ENCODE data around the gene NOTO.

Gene NOTO

DNA sequence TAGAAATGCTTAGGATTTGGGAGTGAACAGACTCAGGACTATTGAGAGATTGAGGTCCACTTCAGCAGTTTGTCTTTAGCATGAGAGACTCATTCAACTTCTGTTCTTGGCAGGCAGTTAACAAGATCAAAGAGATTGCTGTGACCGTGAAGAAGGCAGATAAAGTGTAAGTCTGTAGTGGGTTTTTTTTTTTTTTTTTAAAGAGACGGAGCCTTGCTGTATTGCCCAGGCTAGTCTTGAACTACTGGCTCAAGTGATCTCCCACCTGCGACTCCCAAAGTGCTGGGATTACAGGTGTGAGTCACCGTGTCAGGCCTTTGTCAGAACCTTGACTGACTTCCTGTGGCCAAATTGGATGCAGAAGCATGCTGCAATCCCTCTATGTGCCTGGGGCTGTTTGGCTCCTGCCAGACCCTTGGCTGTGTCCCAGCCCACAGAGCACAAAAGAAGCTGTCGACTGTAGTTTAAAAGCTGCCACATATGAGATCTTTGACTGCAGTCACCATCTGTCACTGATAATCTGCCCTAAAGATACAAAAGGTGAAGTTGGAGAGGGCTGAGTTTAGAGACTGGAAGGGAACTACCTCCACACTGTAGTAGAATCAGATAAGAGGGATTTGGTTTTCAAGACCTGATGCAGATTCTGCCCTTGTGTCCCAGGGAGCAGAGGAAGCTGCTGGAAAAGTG lies 41.7 kb downstream of the NOTO start:
- Histone ChIP-seq H2BK15ac (ENCODE audit: low read depth, poor library complexity, severe bottlenecking) (no peak overlapping the region), H3K27ac (ENCODE audit: low read length, poor library complexity, severe bottlenecking) (no peak overlapping the region), H3K27me3 (ENCODE audit: control insufficient read depth in 1 of 2, insufficient read depth in 1 of 2, low read length in 2 of 2) (no peaks in the 10 kb centered on the region), H2BK120ac (ENCODE audit: low read depth, low read length) (no peak overlapping the region), H3K9ac (ENCODE audit: low read length) (no peak overlapping the region), H3K79me1 (replicated peaks; ENCODE audit: low read length, poor library complexity, severe bottlenecking) (peaks cover 48% of the 10 kb centered on the region), H3K23ac (ENCODE audit: low read length in 2 of 2) (no peak overlapping the region), H3K36me3 (ENCODE audit: control insufficient read depth in 1 of 2, insufficient read depth in 2 of 2, low read depth in 1 of 2, low read length in 2 of 2) (peaks cover 37 to 89% of the 10 kb centered on the region in 2 experiments), H3K4me1 (ENCODE audit: control insufficient read depth, insufficient read depth, low read depth, low read length) (peaks cover 4% of the 10 kb centered on the region), H3K9me3 (ENCODE audit: control insufficient read depth, low read length) (no peaks in the 10 kb centered on the region), H4K8ac (ENCODE audit: low read length) (no peak overlapping the region), H3K18ac (ENCODE audit: low read depth in 1 of 2, low read length in 2 of 2) (no peak overlapping the region), H3K4ac (ENCODE audit: low read depth in 1 of 2, low read length in 2 of 2) (peak overlapping the region in 1 of 2 experiments; percentile 67), H3K14ac (ENCODE audit: low read length in 2 of 2) (no peak overlapping the region), H3K4me3 (ENCODE audit: insufficient read depth in 1 of 2, low read depth in 1 of 2, low read length in 2 of 2) (no peak overlapping the region), H2BK12ac (ENCODE audit: low read length in 2 of 2) (no peak overlapping the region), H2AFZ (ENCODE audit: low read depth, low read length) (no peak overlapping the region), H2AK5ac (ENCODE audit: low read length, severe bottlenecking) (no peak overlapping the region), H2BK5ac (ENCODE audit: low read depth, low read length, poor library complexity, severe bottlenecking) (no peak overlapping the region), H3K4me2 (ENCODE audit: low read length, poor library complexity, severe bottlenecking) (no peak overlapping the region), H4K91ac (ENCODE audit: low read length) (no peak overlapping the region)
- peak; percentile 7 for DNase-seq
- 75% methylated on average over 4 of the region's 5 CpGs for WGBS

GRCh38 chr2:73244580-73244979 lies 42.2 kb downstream of the NOTO start:
- H3K9me3 ChIP-seq (ENCODE audit: control insufficient read depth, low read length): no peaks in the 10 kb centered on the region
- H2AK5ac ChIP-seq (ENCODE audit: low read length, severe bottlenecking): no peak overlapping the region
- no peak overlapping the region for H3K9ac ChIP-seq (ENCODE audit: low read length)
- peaks cover 49% of the 10 kb centered on the region for H3K79me1 ChIP-seq (replicated peaks; ENCODE audit: low read length, poor library complexity, severe bottlenecking)
- H3K27ac ChIP-seq (ENCODE audit: low read length, poor library complexity, severe bottlenecking): no peak overlapping the region
- no peaks in the 10 kb centered on the region for H3K27me3 ChIP-seq (ENCODE audit: control insufficient read depth in 1 of 2, insufficient read depth in 1 of 2, low read length in 2 of 2)
- WGBS: 100% methylated on average over 3 of the region's 3 CpGs
- H2AFZ ChIP-seq (ENCODE audit: low read depth, low read length): no peak overlapping the region
- H3K4me1 ChIP-seq (ENCODE audit: control insufficient read depth, insufficient read depth, low read depth, low read length): peaks cover 3% of the 10 kb centered on the region
- no peak overlapping the region for H3K18ac ChIP-seq (ENCODE audit: low read depth in 1 of 2, low read length in 2 of 2)
- no peak overlapping the region for H3K4ac ChIP-seq (ENCODE audit: low read depth in 1 of 2, low read length in 2 of 2)
- H3K4me2 ChIP-seq (ENCODE audit: low read length, poor library complexity, severe bottlenecking): no peak overlapping the region
- H4K8ac ChIP-seq (ENCODE audit: low read length): no peak overlapping the region
- no peak overlapping the region for H3K23ac ChIP-seq (ENCODE audit: low read length in 2 of 2)
- no peak overlapping the region for H2BK5ac ChIP-seq (ENCODE audit: low read depth, low read length, poor library complexity, severe bottlenecking)
- no peak overlapping the region for H2BK15ac ChIP-seq (ENCODE audit: low read depth, poor library complexity, severe bottlenecking)
- no peak overlapping the region for H2BK120ac ChIP-seq (ENCODE audit: low read depth, low read length)
- peaks cover 37 to 93% of the 10 kb centered on the region in 2 experiments for H3K36me3 ChIP-seq (ENCODE audit: control insufficient read depth in 1 of 2, insufficient read depth in 2 of 2, low read depth in 1 of 2, low read length in 2 of 2)
- H3K4me3 ChIP-seq (ENCODE audit: insufficient read depth in 1 of 2, low read depth in 1 of 2, low read length in 2 of 2): no peak overlapping the region
- no peak overlapping the region for H4K91ac ChIP-seq (ENCODE audit: low read length)
- no peak for DNase-seq
- H3K14ac ChIP-seq (ENCODE audit: low read length in 2 of 2): no peak overlapping the region
- no peak overlapping the region for H2BK12ac ChIP-seq (ENCODE audit: low read length in 2 of 2)

DNA sequence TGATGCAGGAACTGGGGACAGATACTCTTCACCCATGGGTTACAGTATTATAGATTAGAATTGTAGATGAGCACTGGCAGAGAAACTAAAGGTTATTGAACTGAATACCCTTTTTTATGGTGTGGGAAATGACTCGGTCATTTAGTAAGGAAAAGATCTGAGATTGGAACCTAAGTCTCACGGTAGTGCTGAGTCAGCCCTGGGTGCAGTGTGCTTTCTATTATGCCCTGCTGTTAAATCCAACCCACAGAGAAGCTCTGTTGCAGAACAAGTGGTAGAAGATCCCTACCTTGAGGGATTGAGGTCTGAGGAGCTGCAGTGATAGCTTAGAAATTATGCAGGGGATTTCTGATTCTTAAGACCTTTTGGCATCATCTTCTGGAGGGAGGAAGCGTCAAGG lies 44.5 kb downstream of the NOTO start:
- H3K4me1 ChIP-seq (ENCODE audit: control insufficient read depth, insufficient read depth, low read depth, low read length): peaks cover 2% of the 10 kb centered on the region
- H2AK5ac ChIP-seq (ENCODE audit: low read length, severe bottlenecking): no peak overlapping the region
- no peak overlapping the region for H3K23ac ChIP-seq (ENCODE audit: low read length in 2 of 2)
- 95% methylated on average over 3 of the region's 3 CpGs for WGBS
- no peak overlapping the region for H3K18ac ChIP-seq (ENCODE audit: low read depth in 1 of 2, low read length in 2 of 2)
- no peak overlapping the region for H2BK12ac ChIP-seq (ENCODE audit: low read length in 2 of 2)
- no peak overlapping the region for H2BK15ac ChIP-seq (ENCODE audit: low read depth, poor library complexity, severe bottlenecking)
- no peak overlapping the region for H4K91ac ChIP-seq (ENCODE audit: low read length)
- H2AFZ ChIP-seq (ENCODE audit: low read depth, low read length): no peak overlapping the region
- DNase-seq: no peak
- H2BK5ac ChIP-seq (ENCODE audit: low read depth, low read length, poor library complexity, severe bottlenecking): no peak overlapping the region
- no peak overlapping the region for H3K14ac ChIP-seq (ENCODE audit: low read length in 2 of 2)
- no peaks in the 10 kb centered on the region for H3K27me3 ChIP-seq (ENCODE audit: control insufficient read depth in 1 of 2, insufficient read depth in 1 of 2, low read length in 2 of 2)
- H3K9me3 ChIP-seq (ENCODE audit: control insufficient read depth, low read length): no peaks in the 10 kb centered on the region
- H3K4ac ChIP-seq (ENCODE audit: low read depth in 1 of 2, low read length in 2 of 2): no peak overlapping the region
- H3K4me3 ChIP-seq (ENCODE audit: insufficient read depth in 1 of 2, low read depth in 1 of 2, low read length in 2 of 2): no peak overlapping the region
- H3K9ac ChIP-seq (ENCODE audit: low read length): peak overlapping the region; percentile 9
- H2BK120ac ChIP-seq (ENCODE audit: low read depth, low read length): no peak overlapping the region
- H3K4me2 ChIP-seq (ENCODE audit: low read length, poor library complexity, severe bottlenecking): no peak overlapping the region
- peaks cover 55% of the 10 kb centered on the region for H3K79me1 ChIP-seq (replicated peaks; ENCODE audit: low read length, poor library complexity, severe bottlenecking)
- H3K36me3 ChIP-seq (ENCODE audit: control insufficient read depth in 1 of 2, insufficient read depth in 2 of 2, low read depth in 1 of 2, low read length in 2 of 2): peaks cover 57 to 95% of the 10 kb centered on the region in 2 experiments
- H4K8ac ChIP-seq (ENCODE audit: low read length): no peak overlapping the region
- no peak overlapping the region for H3K27ac ChIP-seq (ENCODE audit: low read length, poor library complexity, severe bottlenecking)

GRCh38 chr2:73249636-73250035 lies 47.3 kb downstream of the NOTO start:
- H4K8ac ChIP-seq (ENCODE audit: low read length): no peak overlapping the region

More at GRCh38 chr2:73249636-73250035, 47.3 kb downstream of the NOTO start:
- 94% methylated on average over 9 of the region's 9 CpGs for WGBS
- no peak for DNase-seq
- Histone ChIP-seq H2BK5ac (ENCODE audit: low read depth, low read length, poor library complexity, severe bottlenecking) (no peak overlapping the region), H2BK15ac (ENCODE audit: low read depth, poor library complexity, severe bottlenecking) (no peak overlapping the region), H3K27ac (ENCODE audit: low read length, poor library complexity, severe bottlenecking) (no peak overlapping the region), H3K27me3 (ENCODE audit: control insufficient read depth in 1 of 2, insufficient read depth in 1 of 2, low read length in 2 of 2) (no peaks in the 10 kb centered on the region), H4K91ac (ENCODE audit: low read length) (no peak overlapping the region), H3K4me1 (ENCODE audit: control insufficient read depth, insufficient read depth, low read depth, low read length) (no peaks in the 10 kb centered on the region), H2AK5ac (ENCODE audit: low read length, severe bottlenecking) (no peak overlapping the region), H3K14ac (ENCODE audit: low read length in 2 of 2) (no peak overlapping the region), H3K23ac (ENCODE audit: low read length in 2 of 2) (no peak overlapping the region), H2BK120ac (ENCODE audit: low read depth, low read length) (no peak overlapping the region), H3K9ac (ENCODE audit: low read length) (no peak overlapping the region), H2AFZ (ENCODE audit: low read depth, low read length) (no peak overlapping the region), H3K4me2 (ENCODE audit: low read length, poor library complexity, severe bottlenecking) (no peak overlapping the region), H3K18ac (ENCODE audit: low read depth in 1 of 2, low read length in 2 of 2) (no peak overlapping the region), H3K4ac (ENCODE audit: low read depth in 1 of 2, low read length in 2 of 2) (no peak overlapping the region), H3K36me3 (ENCODE audit: control insufficient read depth in 1 of 2, insufficient read depth in 2 of 2, low read depth in 1 of 2, low read length in 2 of 2) (peaks cover 66 to 98% of the 10 kb centered on the region in 2 experiments), H3K9me3 (ENCODE audit: control insufficient read depth, low read length) (no peaks in the 10 kb centered on the region), H3K79me1 (replicated peaks; ENCODE audit: low read length, poor library complexity, severe bottlenecking) (peaks cover 41% of the 10 kb centered on the region), H3K4me3 (ENCODE audit: insufficient read depth in 1 of 2, low read depth in 1 of 2, low read length in 2 of 2) (no peak overlapping the region), H2BK12ac (ENCODE audit: low read length in 2 of 2) (no peak overlapping the region)
